Measurements from ENCODE around the gene GHRHR. TPM values are rescaled to one million over a fixed set of nuclear protein-coding genes. Genes with fewer than 3 reads are reported as not detected.

Gene GHRHR
- total and polyA plus RNA-seq, 9 of the 15 experiments (the other 6 are each of a cell fraction or from before 2014, with no cell fraction given): not detected

GRCh38 chr7:30983042-30983913 is 19.5 kb downstream of the GHRHR start (continued):
- TF ChIP-seq KAT2B (IDR thresholded peaks at IDR 0.05; ENCODE audit: low read depth, low read length): no peak

DNA sequence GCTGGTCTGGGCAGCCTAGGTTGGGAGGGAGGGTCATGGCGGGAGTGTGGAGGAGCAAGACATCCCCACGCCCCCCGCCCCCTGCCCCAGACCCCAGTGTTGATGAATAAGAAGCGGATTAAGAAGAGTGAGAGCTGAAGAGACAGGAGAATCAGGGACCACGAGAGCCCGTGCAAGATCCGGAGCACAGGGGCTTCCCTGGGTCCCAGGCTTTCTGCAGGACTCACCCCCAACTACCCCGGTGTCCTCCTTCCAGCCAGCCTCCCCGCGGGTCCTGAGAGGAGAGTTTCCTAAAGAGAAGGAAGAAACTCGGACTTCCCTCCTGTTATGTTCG is 20.1 kb downstream of the GHRHR start:
- no peak; the same call in 1 of the 3 replicates for ATAC-seq
- Histone ChIP-seq H3K27me3 (ENCODE audit: control insufficient read depth in 2 of 2, insufficient read depth in 2 of 2, low read length in 2 of 2) (peaks cover 37 to 60% of the 10 kb centered on the region in 2 experiments), H4K20me1 (replicated peaks; ENCODE audit: control insufficient read depth, insufficient read depth, low read length) (no peaks in the 10 kb centered on the region), H3K9me3 (replicated peaks; ENCODE audit: control insufficient read depth, insufficient read depth, low read depth, low read length) (no peaks in the 10 kb centered on the region), H3K4me3 (no peak overlapping the region), H3K9ac (ENCODE audit: insufficient read depth in 1 of 2, low read depth in 2 of 2, low read length in 2 of 2) (no peak overlapping the region), H3K36me3 (ENCODE audit: control insufficient read depth, insufficient read depth, low read length) (no peaks in the 10 kb centered on the region), H3K79me2 (ENCODE audit: control insufficient read depth, insufficient read depth, low read length) (no peaks in the 10 kb centered on the region), H2AFZ (ENCODE audit: low read depth, low read length) (no peak overlapping the region), H3K27ac (ENCODE audit: extremely low read depth, low read depth, low read length) (no peak overlapping the region), H3K4me1 (replicated peaks in 1 of 2; ENCODE audit: control insufficient read depth in 2 of 2, insufficient read depth in 2 of 2, low read length in 2 of 2) (peaks cover 0 to 9% of the 10 kb centered on the region in 2 experiments; a peak in 2 of 5 replicates), H3K4me2 (ENCODE audit: insufficient read depth, low read length) (no peak overlapping the region), H3K9me1 (ENCODE audit: control insufficient read depth, insufficient read depth, low read length) (no peaks in the 10 kb centered on the region)
- TF ChIP-seq ZNF12 (CRISPR knock-in tag; IDR thresholded peaks at IDR 0.05): no peak
- TF ChIP-seq RBFOX2 (IDR thresholded peaks at IDR 0.05; ENCODE audit: low read depth, low read length): no peak
- TF ChIP-seq GATA2 (CRISPR knock-in tag; IDR thresholded peaks at IDR 0.05): no peak
- TF ChIP-seq ZNF589 (CRISPR knock-in tag; IDR thresholded peaks at IDR 0.05; ENCODE audit: low read depth): no peak
- no peak for TF ChIP-seq KDM2B (CRISPR knock-in tag; IDR thresholded peaks at IDR 0.05)
- no peak for TF ChIP-seq BMI1 (IDR thresholded peaks at IDR 0.05; ENCODE audit: low read length)
- TF ChIP-seq, protein P1, sequence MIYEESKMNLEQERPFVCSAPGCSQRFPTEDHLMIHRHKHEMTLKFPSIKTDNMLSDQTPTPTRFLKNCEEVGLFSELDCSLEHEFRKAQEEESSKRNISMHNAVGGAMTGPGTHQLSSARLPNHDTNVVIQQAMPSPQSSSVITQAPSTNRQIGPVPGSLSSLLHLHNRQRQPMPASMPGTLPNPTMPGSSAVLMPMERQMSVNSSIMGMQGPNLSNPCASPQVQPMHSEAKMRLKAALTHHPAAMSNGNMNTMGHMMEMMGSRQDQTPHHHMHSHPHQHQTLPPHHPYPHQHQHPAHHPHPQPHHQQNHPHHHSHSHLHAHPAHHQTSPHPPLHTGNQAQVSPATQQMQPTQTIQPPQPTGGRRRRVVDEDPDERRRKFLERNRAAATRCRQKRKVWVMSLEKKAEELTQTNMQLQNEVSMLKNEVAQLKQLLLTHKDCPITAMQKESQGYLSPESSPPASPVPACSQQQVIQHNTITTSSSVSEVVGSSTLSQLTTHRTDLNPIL (CRISPR knock-in tag; IDR thresholded peaks at IDR 0.05): no peak
- TF ChIP-seq NFATC3 (IDR thresholded peaks at IDR 0.05): no peak
- no peak for TF ChIP-seq DDX20 (tag; IDR thresholded peaks at IDR 0.05; ENCODE audit: low read depth)
- no peak for TF ChIP-seq HNRNPH1 (optimal IDR thresholded peaks at IDR 0.05; ENCODE audit: low read depth, low read length)
- TF ChIP-seq CBX3 (IDR thresholded peaks at IDR 0.05; ENCODE audit: borderline replicate concordance in 1 of 2, low read length in 2 of 2): no peak
- no peak for TF ChIP-seq ZBED1 (IDR thresholded peaks at IDR 0.05)
- in situ Hi-C loops (cut with MboI) (loop anchor here (5.0 to 10.0 kb wide), 2 partner anchors 138 to 751 kb away; no protein-coding TSS in a partner anchor), intact Hi-C loops (cut with micrococcal nuclease) (loop anchor here (1.0 kb wide), 1 partner anchor 138 kb away; no protein-coding TSS in a partner anchor)
- ChIA-PET POLR2A (interaction anchor here (0.6 to 2.0 kb wide), 6 partner anchors 29 to 447 kb away, joined by 3 to 11 read pairs (median 4); no protein-coding TSS in a partner anchor), CTCF (ENCODE audit: low intra/inter-chr PET ratio) (interaction anchor here (0.7 to 2.7 kb wide), 2 partner anchors 93 to 139 kb away, joined by 3 to 31 read pairs; no protein-coding TSS in a partner anchor)
- 26% methylated on average over 11 of the region's 12 CpGs for WGBS (ENCODE audit: insufficient coverage, low coverage, missing lambda C conversion rate)
- FAIRE-seq: no peak
- no TSS peak for BruUV-seq (replicated peaks)
- no peak for DNase-seq (ENCODE audit: extremely low read depth in 1 of 4, low spot score in 3 of 4)

Measured in K562 (cell line).